Ascending aorta (tissue), 2 donors: Measurements from ENCODE around the gene NRK. TPM values are rescaled to one million over a fixed set of nuclear protein-coding genes. Genes with fewer than 3 reads are reported as not detected.
"Not testable (repeated sequence)": the region's sequence is repeated elsewhere in the genome, so short reads cannot be mapped to it uniquely, and the experiment has no call there.

Experiments
- DNase-seq, 2 donors: peaks; one replicate each; pipeline ENCODE4 v3.0.0-alpha.2; 2019; ENCODE audit warnings: low spot score in 2 of 2
- H3K27ac ChIP-seq, 2 donors: fragments of 200-600 bp; sonication (generic); one replicate each; pipeline ENCODE4 v1.5.1; 2016 to 2017; ENCODE audit warnings: mild to moderate bottlenecking in 1 of 2
- H3K27me3 ChIP-seq: fragments of 200-600 bp; sonication (generic); one replicate; pipeline ENCODE4 v1.5.1; 2017
- H3K36me3 ChIP-seq, 2 donors: fragments of 200-600 bp; sonication (generic); one replicate each; pipeline ENCODE4 v1.5.1; 2016
- H3K4me1 ChIP-seq, 2 donors: fragments of 200-600 bp; sonication (generic); one replicate each; pipeline ENCODE4 v1.5.1; 2016 to 2017; ENCODE audit warnings: mild to moderate bottlenecking in 1 of 2
- H3K4me3 ChIP-seq, 2 donors: fragments of 200-600 bp; sonication (generic); one replicate each; pipeline ENCODE4 v1.5.1; 2016 to 2017; ENCODE audit warnings: mild to moderate bottlenecking in 1 of 2
- H3K9me3 ChIP-seq, 2 donors: fragments of 200-600 bp; sonication (generic); one replicate each; pipeline ENCODE4 v1.5.1; 2016
- CTCF ChIP-seq, 3 experiments: fragments of 200-600 bp in 2 of 3; fragments of 450-650 bp in 1 of 3; sonication (generic) in 2 of 3; IDR thresholded peaks; one replicate each; pipeline ENCODE4 v1.5.1; 2016 to 2019; ENCODE audit warnings: antibody characterized with exemption in 3 of 3, mild to moderate bottlenecking in 1 of 3, moderate library complexity in 1 of 3
- intact Hi-C: fragments of 100-400 bp; cut with DNase I; formaldehyde crosslinking; loops from one replicate; pipeline ENCODE4 v1.15.1; 2023
- total RNA-seq: library from RNA; depleted of rRNA; stranded (reverse); fragments of >200 nt; gene quantifications from one replicate; pipeline ENCODE4 v1.1.0, GENCODE V29; 2016

The NRK gene
- total RNA-seq, 1 donor from 2014 or later: 3.2 TPM

GRCh38 chrX:105999294-105999693 lies 177.0 kb downstream of the NRK start:
- intact Hi-C loops: no loop called here
- DNase-seq: no peak
- H3K4me3 ChIP-seq: no peak overlapping the region
- H3K27me3 ChIP-seq: no peaks in the 10 kb centered on the region
- TF ChIP-seq CTCF (IDR thresholded peaks at IDR 0.05): no peak
- H3K36me3 ChIP-seq: no peaks in the 10 kb centered on the region
- no peaks in the 10 kb centered on the region for H3K9me3 ChIP-seq
- no peaks in the 10 kb centered on the region for H3K4me1 ChIP-seq
- no peak overlapping the region for H3K27ac ChIP-seq

GRCh38 chrX:106000203-106000602 lies 177.9 kb downstream of the NRK start:
- DNase-seq: no peak
- Histone ChIP-seq H3K9me3 (no peaks in the 10 kb centered on the region), H3K36me3 (no peaks in the 10 kb centered on the region), H3K4me1 (no peaks in the 10 kb centered on the region), H3K27ac (no peak overlapping the region), H3K27me3 (no peaks in the 10 kb centered on the region), H3K4me3 (no peak overlapping the region)
- intact Hi-C loops: no loop called here
- TF ChIP-seq CTCF (IDR thresholded peaks at IDR 0.05): no peak

- DNase-seq, H3K36me3 ChIP-seq, H3K27me3 ChIP-seq, intact Hi-C loops, H3K27ac ChIP-seq, H3K4me3 ChIP-seq, H3K4me1 ChIP-seq, H3K9me3 ChIP-seq: not testable (repeated sequence)
Measured at GRCh38 chrX:106000609-106001008, 178.3 kb downstream of the NRK start.

GRCh38 chrX:106005684-106006083 lies 183.3 kb downstream of the NRK start:
- intact Hi-C loops: no loop called here
- no peak for TF ChIP-seq CTCF (IDR thresholded peaks at IDR 0.05)
- no peaks in the 10 kb centered on the region for H3K36me3 ChIP-seq
- DNase-seq: no peak
- H3K27me3 ChIP-seq: no peaks in the 10 kb centered on the region
- no peak overlapping the region for H3K4me3 ChIP-seq
- no peak overlapping the region for H3K27ac ChIP-seq
- H3K9me3 ChIP-seq: no peaks in the 10 kb centered on the region
- no peaks in the 10 kb centered on the region for H3K4me1 ChIP-seq

GRCh38 chrX:106007815-106008214 lies 185.5 kb downstream of the NRK start:
- no peak for DNase-seq

More at GRCh38 chrX:106007815-106008214, 185.5 kb downstream of the NRK start:
- intact Hi-C loops: no loop called here
- Histone ChIP-seq H3K27ac (no peak overlapping the region), H3K4me1 (no peaks in the 10 kb centered on the region), H3K9me3 (peaks cover 0 to 7% of the 10 kb centered on the region in 2 donors), H3K4me3 (no peak overlapping the region), H3K27me3 (no peaks in the 10 kb centered on the region), H3K36me3 (no peaks in the 10 kb centered on the region)
- no peak for TF ChIP-seq CTCF (IDR thresholded peaks at IDR 0.05)

Other genes with a start within 250 kb of the NRK start
- 0.75 TPM for gene SERPINA7, start 216.2 kb downstream of the NRK start, total RNA-seq